GM10266 (cell line): ENCODE data around the gene ZBTB8OS.

Experiments used
- DNase-seq: peaks from one replicate; pipeline ENCODE4 v3.0.0; 2012; ENCODE audit errors: extremely low spot score
- CTCF ChIP-seq: IDR thresholded peaks from 2 replicates; pipeline ENCODE4 v1.5.1; 2012; ENCODE audit warnings: mild to moderate bottlenecking, low read depth; ENCODE audit not compliant: control insufficient read depth, insufficient read depth; ENCODE audit errors: missing control alignments

The ZBTB8OS gene

GRCh38 chr1:32666901-32667566 lies 16.7 kb upstream of the ZBTB8OS start:
- no peak for TF ChIP-seq CTCF
- no peak for DNase-seq

GRCh38 chr1:32665915-32666314 lies 15.6 kb upstream of the ZBTB8OS start:
- DNase-seq: no peak
- TF ChIP-seq CTCF: no peak

GRCh38 chr1:32659581-32659980 lies 9.2 kb upstream of the ZBTB8OS start:
- DNase-seq: no peak
- TF ChIP-seq CTCF: no peak

- no peak for TF ChIP-seq CTCF
- DNase-seq: no peak
Observed at GRCh38 chr1:32652244-32652962, 2.1 kb upstream of the ZBTB8OS start.

GRCh38 chr1:32651461-32652073 lies 1.2 kb upstream of the ZBTB8OS start:
- DNase-seq: no peak
- no peak for TF ChIP-seq CTCF

- TF ChIP-seq CTCF: no peak
- DNase-seq: peak; percentile 95
Observed at GRCh38 chr1:32650752-32651460, 556 bp upstream of the ZBTB8OS start, which contains the start of gene RBBP4. TSS of gene RBBP4 (plus strand) at chr1:32651208. CDS start at chr1:32651307, 99 bp downstream.
